Breast epithelium (tissue), 4 donors: ENCODE measurements around the gene ALAS2. TPM values are rescaled to one million over a fixed set of nuclear protein-coding genes. Genes with fewer than 3 reads are reported as not detected.

Experiments
- DNase-seq, 2 donors: peaks; one replicate each; pipeline ENCODE4 v3.0.0-alpha.2; 2019; ENCODE audit warnings: low spot score in 2 of 2
- H3K27ac ChIP-seq, 2 donors: fragments of 200-600 bp; sonication (generic) in 1 of 2; one replicate each; pipeline ENCODE4 v1.5.1; 2016 to 2019; ENCODE audit warnings: mild to moderate bottlenecking in 1 of 2
- H3K27me3 ChIP-seq, 2 donors: fragments of 200-600 bp; sonication (generic) in 1 of 2; one replicate each; pipeline versions ENCODE4 v1.5.1 to v1.6.0; 2017 to 2019; ENCODE audit warnings: control low read depth in 1 of 2, mild to moderate bottlenecking in 1 of 2
- H3K36me3 ChIP-seq: fragments of 200-600 bp; one replicate; pipeline ENCODE4 v1.5.1; 2019
- H3K4me1 ChIP-seq, 2 donors: fragments of 200-600 bp; sonication (generic); one replicate each; pipeline ENCODE4 v1.5.1; 2016 to 2019; ENCODE audit warnings: control low read depth in 1 of 2
- H3K4me3 ChIP-seq, 3 donors: fragments of 200-600 bp; sonication (generic); 1 replicate in 2 of 3; 2 replicates in 1 of 3; pipeline ENCODE4 v1.5.1; 2016 to 2019; ENCODE audit warnings: mild to moderate bottlenecking in 3 of 3, moderate library complexity in 2 of 3
- H3K9me3 ChIP-seq, 2 donors: fragments of 200-600 bp; sonication (generic) in 1 of 2; one replicate each; pipeline ENCODE4 v1.5.1; 2016 to 2019; ENCODE audit warnings: control low read depth in 1 of 2
- CTCF ChIP-seq, 3 donors: fragments of 450-650 bp; IDR thresholded peaks; one replicate each; pipeline ENCODE4 v1.5.1; 2016 to 2017; ENCODE audit warnings: antibody characterized with exemption in 3 of 3, mild to moderate bottlenecking in 3 of 3, moderate library complexity in 3 of 3
- POLR2A ChIP-seq: fragments of 450-650 bp; IDR thresholded peaks from one replicate; pipeline ENCODE4 v1.6.1; 2016; ENCODE audit warnings: antibody characterized with exemption, mild to moderate bottlenecking, moderate library complexity
- POLR2AphosphoS5 ChIP-seq, 3 donors: sonication (generic); formaldehyde crosslinking; IDR thresholded peaks; one replicate each; pipeline ENCODE4 v1.6.1; 2017; ENCODE audit warnings: antibody characterized with exemption in 3 of 3
- intact Hi-C: fragments of 100-400 bp; cut with DNase I; formaldehyde crosslinking; loops from one replicate; pipeline ENCODE4 v1.15.1; 2023; ENCODE audit warnings: low total_unique reads
- total RNA-seq, 3 donors: library from RNA; depleted of rRNA; stranded (reverse); fragments of >200 nt; gene quantifications; one replicate each; pipeline ENCODE4 v1.1.0, GENCODE V29; 2016

Gene ALAS2
- total RNA-seq, 3 donors from 2014 or later, result 1.1 to 1.3 TPM; not detected in 1

- intact Hi-C loops, result no loop called here
- H3K4me3 ChIP-seq, result no peak overlapping the region
- no peak for DNase-seq
Observed at GRCh38 chrX:55014897-55015299, 15.9 kb downstream of the ALAS2 start.

GRCh38 chrX:55011294-55011693 is 19.5 kb downstream of the ALAS2 start:
- no peak overlapping the region for H3K27ac ChIP-seq
- no peaks in the 10 kb centered on the region for H3K9me3 ChIP-seq
- H3K27me3 ChIP-seq, result peaks cover 0 to 51% of the 10 kb centered on the region in 2 donors
- no peak overlapping the region for H3K4me3 ChIP-seq
- intact Hi-C loops, result no loop called here
- H3K4me1 ChIP-seq, result no peaks in the 10 kb centered on the region
- DNase-seq, result no peak
- no peaks in the 10 kb centered on the region for H3K36me3 ChIP-seq
- no peak for TF ChIP-seq POLR2AphosphoS5 (IDR thresholded peaks at IDR 0.05)
- no peak for TF ChIP-seq POLR2A
- TF ChIP-seq CTCF (IDR thresholded peaks at IDR 0.05), result no peak

More at GRCh38 chrX:55014897-55015299, 15.9 kb downstream of the ALAS2 start:
- TF ChIP-seq CTCF (IDR thresholded peaks at IDR 0.05), result no peak
- TF ChIP-seq POLR2A, result no peak
- TF ChIP-seq POLR2AphosphoS5 (IDR thresholded peaks at IDR 0.05), result no peak
- H3K9me3 ChIP-seq, result no peaks in the 10 kb centered on the region
- H3K27ac ChIP-seq, result no peak overlapping the region
- H3K4me1 ChIP-seq, result no peaks in the 10 kb centered on the region
- H3K27me3 ChIP-seq, result peaks cover 0 to 53% of the 10 kb centered on the region in 2 donors
- H3K36me3 ChIP-seq, result no peaks in the 10 kb centered on the region

- peak overlapping the region; percentile 73 to 76 for H3K27ac ChIP-seq
- no peak overlapping the region for H3K4me3 ChIP-seq
- no peaks in the 10 kb centered on the region for H3K36me3 ChIP-seq
- intact Hi-C loops, result no loop called here
- no peak for TF ChIP-seq CTCF (IDR thresholded peaks at IDR 0.05)
- TF ChIP-seq POLR2AphosphoS5 (IDR thresholded peaks at IDR 0.05), result no peak
- TF ChIP-seq POLR2A, result no peak
- DNase-seq, result no peak
- H3K4me1 ChIP-seq, result no peaks in the 10 kb centered on the region
- peaks cover 0 to 42% of the 10 kb centered on the region in 2 donors for H3K27me3 ChIP-seq
- H3K9me3 ChIP-seq, result no peaks in the 10 kb centered on the region
Observed at GRCh38 chrX:55008571-55009358, 22.0 kb downstream of the ALAS2 start.

GRCh38 chrX:55007656-55008055 is 23.1 kb downstream of the ALAS2 start:
- intact Hi-C loops, result no loop called here
- TF ChIP-seq POLR2A (no peak), CTCF (IDR thresholded peaks at IDR 0.05) (no peak), POLR2AphosphoS5 (IDR thresholded peaks at IDR 0.05) (no peak)
- H3K27me3 ChIP-seq, result peaks cover 0 to 35% of the 10 kb centered on the region in 2 donors
- no peak overlapping the region for H3K4me3 ChIP-seq
- H3K4me1 ChIP-seq, result no peaks in the 10 kb centered on the region
- no peak for DNase-seq
- H3K36me3 ChIP-seq, result no peaks in the 10 kb centered on the region
- H3K27ac ChIP-seq, result peak overlapping the region; percentile 70 to 73
- no peaks in the 10 kb centered on the region for H3K9me3 ChIP-seq

- peaks cover 0 to 41% of the 10 kb centered on the region in 2 donors for H3K27me3 ChIP-seq
- H3K4me3 ChIP-seq, result no peak overlapping the region
- TF ChIP-seq CTCF (IDR thresholded peaks at IDR 0.05), result no peak
- H3K9me3 ChIP-seq, result no peaks in the 10 kb centered on the region
- no peaks in the 10 kb centered on the region for H3K4me1 ChIP-seq
- no peaks in the 10 kb centered on the region for H3K36me3 ChIP-seq
- peak overlapping the region in 1 of 2 donors; percentile 70 for H3K27ac ChIP-seq
- intact Hi-C loops, result no loop called here
- DNase-seq, result no peak
Observed at GRCh38 chrX:55006827-55007621, 23.8 kb downstream of the ALAS2 start.
